Transverse colon (tissue), 4 donors: ENCODE measurements around the gene CCDC73. TPM values are rescaled to one million over a fixed set of nuclear protein-coding genes. Genes with fewer than 3 reads are reported as not detected.

ENCODE experiments used
- DNase-seq: peaks from one replicate; pipeline ENCODE4 v3.0.0-alpha.2; 2019
- H3K27ac ChIP-seq, 4 donors: fragments of 200-600 bp; sonication (generic); 2 replicates each; pipeline ENCODE4 v1.5.1; 2016 to 2018; ENCODE audit warnings: inconsistent platforms in 4 of 4
- H3K27me3 ChIP-seq: fragments of 200-600 bp; sonication (generic); 2 replicates; pipeline ENCODE4 v1.5.1; 2017; ENCODE audit warnings: inconsistent platforms
- H3K36me3 ChIP-seq, 4 donors: fragments of 200-600 bp; sonication (generic); 2 replicates each; pipeline ENCODE4 v1.5.1; 2017 to 2019; ENCODE audit warnings: inconsistent platforms in 4 of 4
- H3K4me1 ChIP-seq, 4 donors: fragments of 200-600 bp; sonication (generic); 2 replicates each; pipeline ENCODE4 v1.5.1; 2017 to 2020; ENCODE audit warnings: inconsistent platforms in 4 of 4
- H3K4me3 ChIP-seq, 4 donors: fragments of 200-600 bp; sonication (generic); 1 replicate in 1 of 4; 2 replicates in 3 of 4; pipeline versions ENCODE4 v1.5.1 to v1.6.1; 2017 to 2019; ENCODE audit warnings: inconsistent platforms in 4 of 4
- H3K9me3 ChIP-seq, 2 donors: fragments of 200-600 bp; sonication (generic); 2 replicates each; pipeline ENCODE4 v1.5.1; 2017 to 2019; ENCODE audit warnings: inconsistent platforms in 2 of 2
- CTCF ChIP-seq, 5 experiments: fragments of 200-600 bp in 3 of 5; fragments of 450-650 bp in 2 of 5; sonication (generic) in 3 of 5; IDR thresholded peaks; 1 replicate in 2 of 5; 2 replicates in 3 of 5; pipeline ENCODE4 v1.5.1; 2016 to 2017; ENCODE audit warnings: antibody characterized with exemption in 5 of 5, inconsistent platforms in 3 of 5, mild to moderate bottlenecking in 2 of 5, moderate library complexity in 1 of 5
- EP300 ChIP-seq: sonication (generic); formaldehyde crosslinking; IDR thresholded peaks from one replicate; pipeline ENCODE4 v1.6.1; 2017; ENCODE audit warnings: antibody characterized with exemption, low read depth
- POLR2A ChIP-seq: fragments of 450-650 bp; IDR thresholded peaks from one replicate; pipeline ENCODE4 v1.6.1; 2016; ENCODE audit warnings: antibody characterized with exemption, mild to moderate bottlenecking, moderate library complexity
- POLR2AphosphoS5 ChIP-seq, 3 donors: sonication (generic); formaldehyde crosslinking; IDR thresholded peaks; one replicate each; pipeline ENCODE4 v1.6.1; 2016; ENCODE audit warnings: antibody characterized with exemption in 3 of 3
- WGBS, 2 donors: methylation state at CpG; one replicate each; pipeline ENCODE4 v1.1.5; 2018; ENCODE audit warnings: low coverage in 1 of 2; 5-methylcytosine and 5-hydroxymethylcytosine counted together
- in situ Hi-C, 4 donors: fragments of 200-750 bp; cut with MboI; loops; one replicate each; pipeline versions ENCODE4 v1.15.0 to v1.15.1; 2017; ENCODE audit warnings: low sequenced_read_pairs in 3 of 4, low pct_ligation_motif_present in 1 of 4, low pct_unique_long_range_greater_than_20kb in 1 of 4
- intact Hi-C: fragments of 100-400 bp; cut with DNase I; formaldehyde crosslinking; loops from one replicate; pipeline ENCODE4 v1.15.1; 2023; ENCODE audit warnings: low total_unique reads
- total RNA-seq, 4 donors: library from RNA; depleted of rRNA; stranded (reverse); fragments of >200 nt; gene quantifications; one replicate each; pipeline ENCODE4 v1.1.0, GENCODE V29; 2016

Gene CCDC73
- total RNA-seq, 4 donors from 2014 or later: not detected

- peaks cover 0 to 10% (median 0%) of the 10 kb centered on the region in 4 donors for H3K4me1 ChIP-seq
Measured at GRCh38 chr11:32796425-32796824, 2.0 kb upstream of the CCDC73 start.

GRCh38 chr11:32792948-32793475 is 1.4 kb downstream of the CCDC73 start:
- intact Hi-C loops (loop anchor here (10.0 kb wide), 1 partner anchor 478 kb away; no protein-coding TSS in a partner anchor), in situ Hi-C loops (loop anchor here in 3 of 4 donors (10.0 to 25.0 kb wide), 3 partner anchors 456 to 481 kb away; no protein-coding TSS in a partner anchor)
- TF ChIP-seq EP300 (no peak), CTCF (IDR thresholded peaks at IDR 0.05) (peak; percentile 62 to 66 (median 66)), POLR2A (no peak), POLR2AphosphoS5 (IDR thresholded peaks at IDR 0.05) (no peak)
- WGBS, 2 donors: 14 to 21% methylated on average over 9 to 13 of the region's 13 CpGs
- H3K36me3 ChIP-seq: no peaks in the 10 kb centered on the region
- H3K4me1 ChIP-seq: peaks cover 0 to 10% (median 0%) of the 10 kb centered on the region in 4 donors
- peak overlapping the region in 1 of 4 donors; percentile 8 for H3K4me3 ChIP-seq
- peaks cover 16% of the 10 kb centered on the region for H3K27me3 ChIP-seq
- no peaks in the 10 kb centered on the region for H3K9me3 ChIP-seq
- no peak overlapping the region for H3K27ac ChIP-seq
- peak; percentile 69 for DNase-seq

More at GRCh38 chr11:32796425-32796824, 2.0 kb upstream of the CCDC73 start:
- no peak for DNase-seq
- Histone ChIP-seq H3K27me3 (peaks cover 9% of the 10 kb centered on the region), H3K27ac (no peak overlapping the region), H3K9me3 (no peaks in the 10 kb centered on the region), H3K4me3 (no peak overlapping the region), H3K36me3 (no peaks in the 10 kb centered on the region)
- TF ChIP-seq EP300: no peak
- TF ChIP-seq POLR2A: no peak
- no peak for TF ChIP-seq CTCF (IDR thresholded peaks at IDR 0.05)
- intact Hi-C loops (loop anchor here (10.0 kb wide), 1 partner anchor 482 kb away; no protein-coding TSS in a partner anchor), in situ Hi-C loops (loop anchor here in 3 of 4 donors (10.0 to 25.0 kb wide), 3 partner anchors 459 to 484 kb away; no protein-coding TSS in a partner anchor)
- WGBS, 2 donors: 79% methylated on average over 3 of the region's 3 CpGs; no CpG with 5 or more reads in 1 of the 2 donors

- Histone ChIP-seq H3K27ac (no peak overlapping the region), H3K27me3 (peaks cover 16% of the 10 kb centered on the region), H3K4me3 (peak overlapping the region in 1 of 4 donors; percentile 8), H3K4me1 (peaks cover 0 to 10% (median 0%) of the 10 kb centered on the region in 4 donors), H3K9me3 (no peaks in the 10 kb centered on the region), H3K36me3 (no peaks in the 10 kb centered on the region)
- in situ Hi-C loops (loop anchor here in 3 of 4 donors (10.0 to 25.0 kb wide), 3 partner anchors 455 to 480 kb away; no protein-coding TSS in a partner anchor), intact Hi-C loops (loop anchor here (10.0 kb wide), 1 partner anchor 478 kb away; no protein-coding TSS in a partner anchor)
- TF ChIP-seq POLR2AphosphoS5 (IDR thresholded peaks at IDR 0.05) (no peak), EP300 (no peak), POLR2A (no peak), CTCF (IDR thresholded peaks at IDR 0.05) (no peak)
- no peak for DNase-seq
- 28 to 32% methylated on average over 5 to 6 of the region's 6 CpGs for WGBS, 2 donors
Measured at GRCh38 chr11:32792111-32792947, 2.1 kb downstream of the CCDC73 start.

- intact Hi-C loops: loop anchor here (10.0 kb wide), 1 partner anchor 476 kb away; no protein-coding TSS in a partner anchor
- in situ Hi-C loops: loop anchor here in 3 of 4 donors (10.0 to 25.0 kb wide), 3 partner anchors 454 to 479 kb away; no protein-coding TSS in a partner anchor
Measured at GRCh38 chr11:32790916-32791315, 3.5 kb downstream of the CCDC73 start.

More at GRCh38 chr11:32790916-32791315, 3.5 kb downstream of the CCDC73 start:
- WGBS, 2 donors: 40 to 52% methylated on average over 1 of the region's 1 CpG
- H3K36me3 ChIP-seq: no peaks in the 10 kb centered on the region
- TF ChIP-seq CTCF (IDR thresholded peaks at IDR 0.05): no peak
- H3K9me3 ChIP-seq: no peaks in the 10 kb centered on the region
- H3K27me3 ChIP-seq: peaks cover 16% of the 10 kb centered on the region
- no peak overlapping the region for H3K27ac ChIP-seq
- peaks cover 0 to 10% (median 0%) of the 10 kb centered on the region in 4 donors for H3K4me1 ChIP-seq
- no peak overlapping the region for H3K4me3 ChIP-seq
- DNase-seq: no peak
